Activated CD4-positive, alpha-beta T cell treated with anti-CD3 and anti-CD28 coated beads for 24 hours (primary cell): Measurements from ENCODE around the gene SERPINB8.

Experiments
- DNase-seq, 2 donors: peaks; one replicate each; pipeline ENCODE4 v3.0.0-alpha.2; 2020; ENCODE audit warnings: low read depth in 2 of 2

SERPINB8 gene

GRCh38 chr18:63964908-63965307 lies 5.0 kb upstream of the SERPINB8 start:
- DNase-seq, result no peak

GRCh38 chr18:63965716-63966330 lies 4.1 kb upstream of the SERPINB8 start:
- DNase-seq, result no peak

- no peak for DNase-seq
Observed at GRCh38 chr18:63970809-63971205, 926 bp downstream of the SERPINB8 start.

GRCh38 chr18:63971320-63972001 lies 1.6 kb downstream of the SERPINB8 start:
- DNase-seq, result no peak

- DNase-seq, result no peak
Observed at GRCh38 chr18:63972002-63972376, 2.1 kb downstream of the SERPINB8 start.

- no peak for DNase-seq
Observed at GRCh38 chr18:63974991-63975390, 5.1 kb downstream of the SERPINB8 start.

GRCh38 chr18:63975628-63976027 lies 5.7 kb downstream of the SERPINB8 start:
- DNase-seq, result no peak

GRCh38 chr18:63977040-63977439 lies 7.2 kb downstream of the SERPINB8 start:
- no peak for DNase-seq

GRCh38 chr18:63979409-63979920 lies 9.6 kb downstream of the SERPINB8 start:
- DNase-seq, result peak in 1 of 2 donors; percentile 18

GRCh38 chr18:63980027-63980426 lies 10.1 kb downstream of the SERPINB8 start:
- DNase-seq, result no peak

- no peak for DNase-seq
Observed at GRCh38 chr18:63980896-63981460, 11.1 kb downstream of the SERPINB8 start.

GRCh38 chr18:63981719-63982118 lies 11.8 kb downstream of the SERPINB8 start:
- no peak for DNase-seq

- no peak for DNase-seq
Observed at GRCh38 chr18:63982361-63982760, 12.5 kb downstream of the SERPINB8 start.

GRCh38 chr18:63986885-63987284 lies 17.0 kb downstream of the SERPINB8 start:
- no peak for DNase-seq

- DNase-seq, result no peak
Observed at GRCh38 chr18:63987743-63988142, 17.9 kb downstream of the SERPINB8 start.

GRCh38 chr18:63992751-63993150 lies 22.9 kb downstream of the SERPINB8 start:
- no peak for DNase-seq

GRCh38 chr18:63994783-63995399 lies 25.0 kb downstream of the SERPINB8 start:
- peak in 1 of 2 donors; percentile 18 for DNase-seq

GRCh38 chr18:63997041-63997440 lies 27.2 kb downstream of the SERPINB8 start:
- no peak for DNase-seq

GRCh38 chr18:63997606-63998005 lies 27.7 kb downstream of the SERPINB8 start:
- DNase-seq, result no peak

GRCh38 chr18:63999871-64000270 lies 30.0 kb downstream of the SERPINB8 start:
- DNase-seq, result no peak

- DNase-seq, result no peak
Observed at GRCh38 chr18:64002581-64002980, 32.7 kb downstream of the SERPINB8 start.

- no peak for DNase-seq
Observed at GRCh38 chr18:64009305-64009704, 39.4 kb downstream of the SERPINB8 start.

- no peak for DNase-seq
Observed at GRCh38 chr18:64011513-64011912, 41.6 kb downstream of the SERPINB8 start.
